ENCODE results near the gene NRAP. TPM values are rescaled to one million over a fixed set of nuclear protein-coding genes. Genes with fewer than 3 reads are reported as not detected.

Gene NRAP
- total RNA-seq, 1 experiment from 2014 or later = not detected

DNA sequence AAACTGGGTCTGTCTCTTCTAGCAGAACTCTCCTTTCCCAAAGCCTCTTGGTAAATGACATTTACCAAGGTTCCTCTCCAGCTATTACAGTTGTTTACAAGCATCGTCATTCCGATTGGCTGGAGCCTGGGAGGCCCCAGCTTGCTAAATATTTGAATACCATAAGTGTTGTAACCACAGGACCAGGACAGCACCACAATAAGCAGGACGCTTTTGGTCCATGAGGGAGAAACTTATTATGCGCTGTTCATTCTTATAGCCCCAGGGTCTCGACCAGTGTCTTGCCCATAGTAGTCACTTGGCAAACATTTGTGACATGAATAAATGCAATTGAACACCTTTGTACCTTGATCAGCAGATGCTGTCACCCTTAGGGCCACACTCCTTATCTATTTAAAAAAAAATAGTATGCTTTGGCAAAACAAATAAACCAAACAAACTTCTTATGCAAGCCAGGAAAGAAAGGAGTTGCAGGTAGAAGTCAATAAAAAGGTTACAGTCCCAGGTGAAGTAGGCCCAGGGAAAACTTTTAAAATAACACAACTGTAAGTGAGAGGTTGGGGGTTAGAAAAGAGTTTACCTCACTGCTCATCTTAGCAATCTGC is 32.8 kb downstream of the NRAP start:
- ChIA-PET POLR2A (no interaction called here), CTCF (no interaction called here)
- no peak overlapping the region for H3K4me3 ChIP-seq (ENCODE audit: low read depth in 2 of 2, low read length in 2 of 2)
- no peak overlapping the region for H3K27ac ChIP-seq (ENCODE audit: low read length)
- in situ Hi-C loops (cut with HindIII; ENCODE audit: low pct_unique_long_range_greater_than_20kb, low sequenced_read_pairs) = no loop called here
- no peaks in the 10 kb centered on the region for H3K9me3 ChIP-seq (ENCODE audit: control insufficient read depth, insufficient read depth, low read depth, low read length)
- BruUV-seq (replicated peaks) = no TSS peak
- peaks cover 29% of the 10 kb centered on the region for H3K27me3 ChIP-seq (ENCODE audit: control insufficient read depth, insufficient read depth, low read length)
- no peak for ATAC-seq
- no peaks in the 10 kb centered on the region for H3K36me3 ChIP-seq (ENCODE audit: control insufficient read depth, insufficient read depth, low read length)
- TF ChIP-seq SIN3A (IDR thresholded peaks at IDR 0.05; ENCODE audit: borderline replicate concordance, insufficient read depth, low read depth, low read length) = no peak
- TF ChIP-seq POLR2AphosphoS5 (IDR thresholded peaks at IDR 0.05; ENCODE audit: low read depth, low read length) = no peak
- TF ChIP-seq TCF7L2 (IDR thresholded peaks at IDR 0.05; ENCODE audit: low read depth, low read length) = no peak
- TF ChIP-seq, protein P1, sequence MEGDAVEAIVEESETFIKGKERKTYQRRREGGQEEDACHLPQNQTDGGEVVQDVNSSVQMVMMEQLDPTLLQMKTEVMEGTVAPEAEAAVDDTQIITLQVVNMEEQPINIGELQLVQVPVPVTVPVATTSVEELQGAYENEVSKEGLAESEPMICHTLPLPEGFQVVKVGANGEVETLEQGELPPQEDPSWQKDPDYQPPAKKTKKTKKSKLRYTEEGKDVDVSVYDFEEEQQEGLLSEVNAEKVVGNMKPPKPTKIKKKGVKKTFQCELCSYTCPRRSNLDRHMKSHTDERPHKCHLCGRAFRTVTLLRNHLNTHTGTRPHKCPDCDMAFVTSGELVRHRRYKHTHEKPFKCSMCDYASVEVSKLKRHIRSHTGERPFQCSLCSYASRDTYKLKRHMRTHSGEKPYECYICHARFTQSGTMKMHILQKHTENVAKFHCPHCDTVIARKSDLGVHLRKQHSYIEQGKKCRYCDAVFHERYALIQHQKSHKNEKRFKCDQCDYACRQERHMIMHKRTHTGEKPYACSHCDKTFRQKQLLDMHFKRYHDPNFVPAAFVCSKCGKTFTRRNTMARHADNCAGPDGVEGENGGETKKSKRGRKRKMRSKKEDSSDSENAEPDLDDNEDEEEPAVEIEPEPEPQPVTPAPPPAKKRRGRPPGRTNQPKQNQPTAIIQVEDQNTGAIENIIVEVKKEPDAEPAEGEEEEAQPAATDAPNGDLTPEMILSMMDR (IDR thresholded peaks at IDR 0.05) = no peak
- TF ChIP-seq, protein P2, sequence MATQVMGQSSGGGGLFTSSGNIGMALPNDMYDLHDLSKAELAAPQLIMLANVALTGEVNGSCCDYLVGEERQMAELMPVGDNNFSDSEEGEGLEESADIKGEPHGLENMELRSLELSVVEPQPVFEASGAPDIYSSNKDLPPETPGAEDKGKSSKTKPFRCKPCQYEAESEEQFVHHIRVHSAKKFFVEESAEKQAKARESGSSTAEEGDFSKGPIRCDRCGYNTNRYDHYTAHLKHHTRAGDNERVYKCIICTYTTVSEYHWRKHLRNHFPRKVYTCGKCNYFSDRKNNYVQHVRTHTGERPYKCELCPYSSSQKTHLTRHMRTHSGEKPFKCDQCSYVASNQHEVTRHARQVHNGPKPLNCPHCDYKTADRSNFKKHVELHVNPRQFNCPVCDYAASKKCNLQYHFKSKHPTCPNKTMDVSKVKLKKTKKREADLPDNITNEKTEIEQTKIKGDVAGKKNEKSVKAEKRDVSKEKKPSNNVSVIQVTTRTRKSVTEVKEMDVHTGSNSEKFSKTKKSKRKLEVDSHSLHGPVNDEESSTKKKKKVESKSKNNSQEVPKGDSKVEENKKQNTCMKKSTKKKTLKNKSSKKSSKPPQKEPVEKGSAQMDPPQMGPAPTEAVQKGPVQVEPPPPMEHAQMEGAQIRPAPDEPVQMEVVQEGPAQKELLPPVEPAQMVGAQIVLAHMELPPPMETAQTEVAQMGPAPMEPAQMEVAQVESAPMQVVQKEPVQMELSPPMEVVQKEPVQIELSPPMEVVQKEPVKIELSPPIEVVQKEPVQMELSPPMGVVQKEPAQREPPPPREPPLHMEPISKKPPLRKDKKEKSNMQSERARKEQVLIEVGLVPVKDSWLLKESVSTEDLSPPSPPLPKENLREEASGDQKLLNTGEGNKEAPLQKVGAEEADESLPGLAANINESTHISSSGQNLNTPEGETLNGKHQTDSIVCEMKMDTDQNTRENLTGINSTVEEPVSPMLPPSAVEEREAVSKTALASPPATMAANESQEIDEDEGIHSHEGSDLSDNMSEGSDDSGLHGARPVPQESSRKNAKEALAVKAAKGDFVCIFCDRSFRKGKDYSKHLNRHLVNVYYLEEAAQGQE (IDR thresholded peaks at IDR 0.05; ENCODE audit: insufficient read depth in 1 of 2, low read depth in 2 of 2, low read length in 1 of 2) = no peak
- H3K4me1 ChIP-seq (ENCODE audit: control insufficient read depth, insufficient read depth, low read length) = no peaks in the 10 kb centered on the region
- intact Hi-C loops (cut with micrococcal nuclease; ENCODE audit: unreplicated experiment) = no loop called here
- DNase-seq (ENCODE audit: low read depth, low spot score) = no peak

GRCh38 chr10:113628607-113629153 is 35.2 kb downstream of the NRAP start:
- POLR2A ChIA-PET = no interaction called here
- no peak for ATAC-seq
- Histone ChIP-seq H3K9me3 (ENCODE audit: control insufficient read depth, insufficient read depth, low read depth, low read length) (no peaks in the 10 kb centered on the region), H3K4me1 (ENCODE audit: control insufficient read depth, insufficient read depth, low read length) (no peaks in the 10 kb centered on the region), H3K4me3 (ENCODE audit: low read depth in 2 of 2, low read length in 2 of 2) (no peak overlapping the region), H3K27me3 (ENCODE audit: control insufficient read depth, insufficient read depth, low read length) (peaks cover 41% of the 10 kb centered on the region), H3K27ac (ENCODE audit: low read length) (no peak overlapping the region), H3K36me3 (ENCODE audit: control insufficient read depth, insufficient read depth, low read length) (no peaks in the 10 kb centered on the region)
- TF ChIP-seq, protein P1 (IDR thresholded peaks at IDR 0.05) = no peak
- TF ChIP-seq, protein P2 (IDR thresholded peaks at IDR 0.05; ENCODE audit: insufficient read depth in 1 of 2, low read depth in 2 of 2, low read length in 1 of 2) = no peak
- TF ChIP-seq TCF7L2 (IDR thresholded peaks at IDR 0.05; ENCODE audit: low read depth, low read length) (no peak), POLR2AphosphoS5 (IDR thresholded peaks at IDR 0.05; ENCODE audit: low read depth, low read length) (no peak), SIN3A (IDR thresholded peaks at IDR 0.05; ENCODE audit: borderline replicate concordance, insufficient read depth, low read depth, low read length) (no peak)
- CTCF ChIA-PET = no interaction called here
- in situ Hi-C loops (cut with HindIII; ENCODE audit: low pct_unique_long_range_greater_than_20kb, low sequenced_read_pairs) (no loop called here), intact Hi-C loops (cut with micrococcal nuclease; ENCODE audit: unreplicated experiment) (no loop called here)
- no TSS peak for BruUV-seq (replicated peaks)
- no peak for DNase-seq (ENCODE audit: low read depth, low spot score)

All from Panc1 (cell line).